OCI-LY7 (cell line): ENCODE results near the gene EVA1B. TPM values are rescaled to one million over a fixed set of nuclear protein-coding genes. Genes with fewer than 3 reads are reported as not detected.

Source experiments
- BruUV-seq: library from RNA; stranded (reverse); fragments of 400-500 nt; replicated peaks from 2 replicates; lab custom pipeline; 2021; lab: Mats Ljungman, UMichigan
- CTCF ChIA-PET: fragments of 300-600 bp; sonication (Branson Sonifier 250); formaldehyde crosslinking; loops from one replicate; lab custom pipeline; 2022; ENCODE audit warnings: antibody characterized with exemption; ENCODE audit not compliant: unreplicated experiment; lab: Charles Lee
- POLR2A ChIA-PET: fragments of 300-600 bp; sonication (Branson Sonifier 250); formaldehyde crosslinking; loops from one replicate; lab custom pipeline; 2022; ENCODE audit warnings: antibody characterized with exemption; lab: Charles Lee
- DNase-seq: peaks from one replicate; pipeline ENCODE4 v3.0.0-alpha.2; 2015; ENCODE audit warnings: low spot score
- H2AFZ ChIP-seq: fragments of 200-600 bp; sonication (generic), shearing (Covaris generic); 2 replicates; pipeline ENCODE4 v1.6.1; 2014; ENCODE audit warnings: mild to moderate bottlenecking, antibody characterized with exemption, low read length, moderate library complexity
- H3K27ac ChIP-seq: fragments of 200-600 bp; sonication (generic); 2 replicates; pipeline ENCODE4 v1.5.1; 2014; ENCODE audit warnings: mixed run types, low read depth, mild to moderate bottlenecking, moderate library complexity, low read length, inconsistent platforms; ENCODE audit not compliant: poor library complexity, severe bottlenecking
- H3K36me3 ChIP-seq: fragments of 200-600 bp; sonication (generic); 2 replicates; pipeline ENCODE4 v1.6.1; 2014; ENCODE audit warnings: mild to moderate bottlenecking, antibody characterized with exemption, low read length, moderate library complexity, mixed read lengths; ENCODE audit not compliant: insufficient read depth
- H3K4me1 ChIP-seq: fragments of 200-600 bp; sonication (generic); 2 replicates; pipeline ENCODE4 v1.5.1; 2014; ENCODE audit warnings: mild to moderate bottlenecking, low read length; ENCODE audit not compliant: insufficient read depth, poor library complexity, severe bottlenecking
- H3K4me2 ChIP-seq: fragments of 200-600 bp; sonication (generic); 2 replicates; pipeline ENCODE4 v1.6.1; 2014; ENCODE audit warnings: mild to moderate bottlenecking, low read length
- H3K4me3 ChIP-seq: fragments of 200-600 bp; sonication (generic); 2 replicates; pipeline ENCODE4 v1.5.1; 2014; ENCODE audit warnings: mild to moderate bottlenecking, low read depth, low read length; ENCODE audit not compliant: poor library complexity, severe bottlenecking
- H3K79me2 ChIP-seq: fragments of 200-600 bp; sonication (generic); 2 replicates; pipeline ENCODE4 v1.6.1; 2016; ENCODE audit warnings: low read depth, mild to moderate bottlenecking, low read length, moderate library complexity, mixed read lengths; ENCODE audit not compliant: insufficient read depth
- H3K9me2 ChIP-seq: fragments of 200-600 bp; sonication (generic); 2 replicates; pipeline ENCODE4 v1.6.1; 2016; ENCODE audit warnings: mild to moderate bottlenecking, low read length, mixed read lengths; ENCODE audit not compliant: insufficient read depth
- H3K9me3 ChIP-seq: fragments of 200-600 bp; sonication (generic); 2 replicates; pipeline ENCODE4 v1.6.1; 2014; ENCODE audit warnings: mild to moderate bottlenecking, mixed run types, low read length, mixed read lengths
- H4K20me1 ChIP-seq: fragments of 200-600 bp; sonication (generic); 2 replicates; pipeline ENCODE4 v1.6.1; 2014; ENCODE audit warnings: mild to moderate bottlenecking, antibody characterized with exemption, low read length, moderate library complexity, mixed read lengths; ENCODE audit not compliant: insufficient read depth
- EZH2phosphoT487 ChIP-seq: fragments of 200-600 bp; sonication (generic); IDR thresholded peaks from 2 replicates; pipeline ENCODE4 v1.6.1; 2018; ENCODE audit warnings: low read depth, borderline replicate concordance, mild to moderate bottlenecking, mixed run types, antibody characterized with exemption, low read length, moderate library complexity, mixed read lengths
- intact Hi-C: fragments of 100-400 bp; cut with micrococcal nuclease; formaldehyde crosslinking; loops from one replicate; pipeline ENCODE4 v1.10.0; 2022; ENCODE audit not compliant: unreplicated experiment
- total RNA-seq, 2 experiments: library from RNA; depleted of rRNA in 1 of 2; stranded (reverse); fragments of >200 nt in 1 of 2; shearing (Covaris generic) in 1 of 2; gene quantifications; 2 replicates each; pipeline ENCODE4 v1.2.3, GENCODE V29; 2014 to 2022
- TF ChIP-seq, protein P1 (sequence below): fragments of 200-600 bp; sonication (generic); conservative IDR thresholded peaks from 2 replicates; pipeline ENCODE4 v1.5.1; 2014; ENCODE audit warnings: mild to moderate bottlenecking, antibody characterized with exemption, low read length, moderate library complexity, mixed read lengths

EVA1B gene
- total RNA-seq, 2 experiments from 2014 or later: 0.84 to 2.0 TPM

DNA sequence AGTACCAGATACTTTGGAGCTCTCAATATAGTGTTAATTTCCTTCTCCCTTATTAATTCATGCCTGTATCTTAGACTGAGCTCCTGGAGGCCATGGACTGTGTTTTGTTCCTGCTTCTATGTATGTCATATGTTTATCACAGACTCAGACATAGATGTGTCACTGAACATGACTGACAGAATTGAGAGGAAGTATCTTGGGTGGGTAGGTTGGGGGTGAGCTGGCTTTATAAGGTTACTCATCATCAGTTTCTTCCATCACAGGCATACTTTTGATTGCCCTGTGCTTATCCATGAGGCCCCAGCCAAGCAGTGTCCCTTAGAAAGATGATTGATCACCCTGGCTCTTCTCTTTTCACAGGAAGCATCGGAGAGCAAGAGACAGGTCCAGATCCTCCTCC, 22.9 kb downstream of the EVA1B start:
- no TSS peak for BruUV-seq
- TF ChIP-seq EZH2phosphoT487: no peak
- TF ChIP-seq, protein P1, sequence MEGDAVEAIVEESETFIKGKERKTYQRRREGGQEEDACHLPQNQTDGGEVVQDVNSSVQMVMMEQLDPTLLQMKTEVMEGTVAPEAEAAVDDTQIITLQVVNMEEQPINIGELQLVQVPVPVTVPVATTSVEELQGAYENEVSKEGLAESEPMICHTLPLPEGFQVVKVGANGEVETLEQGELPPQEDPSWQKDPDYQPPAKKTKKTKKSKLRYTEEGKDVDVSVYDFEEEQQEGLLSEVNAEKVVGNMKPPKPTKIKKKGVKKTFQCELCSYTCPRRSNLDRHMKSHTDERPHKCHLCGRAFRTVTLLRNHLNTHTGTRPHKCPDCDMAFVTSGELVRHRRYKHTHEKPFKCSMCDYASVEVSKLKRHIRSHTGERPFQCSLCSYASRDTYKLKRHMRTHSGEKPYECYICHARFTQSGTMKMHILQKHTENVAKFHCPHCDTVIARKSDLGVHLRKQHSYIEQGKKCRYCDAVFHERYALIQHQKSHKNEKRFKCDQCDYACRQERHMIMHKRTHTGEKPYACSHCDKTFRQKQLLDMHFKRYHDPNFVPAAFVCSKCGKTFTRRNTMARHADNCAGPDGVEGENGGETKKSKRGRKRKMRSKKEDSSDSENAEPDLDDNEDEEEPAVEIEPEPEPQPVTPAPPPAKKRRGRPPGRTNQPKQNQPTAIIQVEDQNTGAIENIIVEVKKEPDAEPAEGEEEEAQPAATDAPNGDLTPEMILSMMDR: no peak
- no peak overlapping the region for H3K27ac ChIP-seq
- ChIA-PET POLR2A (no interaction called here), CTCF (interaction anchor here (0.5 to 0.7 kb wide), 3 partner anchors 10 to 150 kb away, joined by 3 to 4 read pairs (median 3); no protein-coding TSS in a partner anchor)
- no peaks in the 10 kb centered on the region for H3K79me2 ChIP-seq
- no peaks in the 10 kb centered on the region for H4K20me1 ChIP-seq
- intact Hi-C loops: no loop called here
- no peak overlapping the region for H3K4me3 ChIP-seq
- DNase-seq: no peak
- no peaks in the 10 kb centered on the region for H3K4me1 ChIP-seq
- no peak overlapping the region for H2AFZ ChIP-seq
- no peaks in the 10 kb centered on the region for H3K9me3 ChIP-seq
- no peak overlapping the region for H3K4me2 ChIP-seq
- no peaks in the 10 kb centered on the region for H3K9me2 ChIP-seq
- H3K36me3 ChIP-seq: peaks cover 91% of the 10 kb centered on the region

DNA sequence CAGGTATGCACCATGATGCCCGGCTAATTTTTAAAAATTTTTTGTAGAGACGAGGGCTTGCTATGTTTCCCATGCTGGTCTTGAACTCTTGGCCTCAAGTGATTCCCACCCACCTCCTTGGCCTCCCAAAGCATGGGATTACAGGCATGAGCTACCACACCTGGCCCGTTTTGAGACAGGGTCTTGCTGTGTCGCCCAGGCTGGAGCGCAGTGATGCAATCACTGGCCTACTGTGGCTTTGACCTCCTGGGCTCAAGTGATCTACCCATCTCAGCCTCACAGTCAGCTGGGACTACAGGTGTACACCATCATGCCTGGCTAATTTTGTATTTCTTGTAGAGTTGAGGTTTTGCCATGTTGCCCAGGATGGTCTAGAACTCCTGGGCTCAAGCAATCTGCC, 24.8 kb downstream of the EVA1B start:
- no peak overlapping the region for H2AFZ ChIP-seq
- H4K20me1 ChIP-seq: no peaks in the 10 kb centered on the region
- DNase-seq: no peak
- H3K36me3 ChIP-seq: peaks cover 92% of the 10 kb centered on the region
- no peaks in the 10 kb centered on the region for H3K79me2 ChIP-seq
- no peak overlapping the region for H3K4me3 ChIP-seq
- H3K27ac ChIP-seq: no peak overlapping the region
- ChIA-PET POLR2A (interaction anchor here (0.6 kb wide), 1 partner anchor 19 kb away, joined by 4 read pairs; no protein-coding TSS in a partner anchor), CTCF (interaction anchor here (0.5 kb wide), 1 partner anchor 164 kb away, joined by 3 read pairs; no protein-coding TSS in a partner anchor)
- H3K9me2 ChIP-seq: no peaks in the 10 kb centered on the region
- H3K4me2 ChIP-seq: no peak overlapping the region
- no peaks in the 10 kb centered on the region for H3K9me3 ChIP-seq
- TF ChIP-seq, protein P1: no peak
- TF ChIP-seq EZH2phosphoT487: no peak
- H3K4me1 ChIP-seq: no peaks in the 10 kb centered on the region
- intact Hi-C loops: no loop called here
- no TSS peak for BruUV-seq

DNA sequence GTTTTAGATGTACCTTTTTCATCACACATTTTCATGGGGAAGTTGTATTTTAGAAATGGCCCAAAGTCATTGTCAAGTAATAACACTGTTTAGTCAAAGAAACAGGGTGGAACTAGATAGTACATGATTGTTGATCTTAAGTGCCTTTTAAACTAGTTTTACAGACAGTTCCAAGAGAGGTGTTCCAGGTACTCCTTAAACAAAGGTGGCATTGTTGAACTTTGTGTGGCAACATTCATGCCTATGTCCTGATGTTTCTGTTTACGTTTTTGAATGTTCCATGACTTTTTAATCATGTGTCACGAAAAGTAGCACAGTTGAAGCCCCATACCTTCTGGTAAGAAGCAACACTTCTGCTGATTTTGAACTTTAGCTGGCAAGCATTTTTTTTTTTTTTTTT, 26.4 kb downstream of the EVA1B start:
- Histone ChIP-seq H4K20me1 (no peaks in the 10 kb centered on the region), H3K4me3 (no peak overlapping the region), H3K9me2 (no peaks in the 10 kb centered on the region), H3K4me2 (no peak overlapping the region), H2AFZ (no peak overlapping the region), H3K36me3 (peaks cover 91% of the 10 kb centered on the region), H3K79me2 (no peaks in the 10 kb centered on the region), H3K9me3 (no peaks in the 10 kb centered on the region), H3K27ac (no peak overlapping the region), H3K4me1 (no peaks in the 10 kb centered on the region)
- BruUV-seq: TSS peak; percentile 42
- no peak for DNase-seq
- intact Hi-C loops: no loop called here
- TF ChIP-seq EZH2phosphoT487: no peak
- TF ChIP-seq, protein P1: no peak
- ChIA-PET CTCF (no interaction called here), POLR2A (interaction anchor here (0.6 to 0.7 kb wide), 3 partner anchors 54 to 996 kb away, joined by 3 read pairs; no protein-coding TSS in a partner anchor)
